WTC11 (cell line): Measurements from ENCODE around the gene DGKZ. TPM values are rescaled to one million over a fixed set of nuclear protein-coding genes. Genes with fewer than 3 reads are reported as not detected.

Source experiments
- ATAC-seq: fragments of 200-7000 bp; cut with Tn5 transposase; 2 replicates; pipeline ENCODE4 v1.10.0; 2021; ENCODE audit warnings: mild to moderate bottlenecking, moderate library complexity
- CTCF ChIA-PET: fragments of 300-600 bp; sonication (Branson Sonifier 250); formaldehyde crosslinking; loops from one replicate; lab custom pipeline; 2021; ENCODE audit warnings: antibody characterized with exemption; lab: Charles Lee
- POLR2A ChIA-PET: fragments of 350-600 bp; sonication (Branson Sonifier 250); formaldehyde crosslinking; loops from one replicate; lab custom pipeline; 2021; ENCODE audit warnings: antibody characterized with exemption; lab: Charles Lee
- DNase-seq: peaks from one replicate; pipeline ENCODE4 v3.0.0; 2021; ENCODE audit warnings: low spot score
- H3K27ac Mint-ChIP-seq: 2 replicates; pipeline ENCODE4 v1.8.0; 2021; ENCODE audit warnings: mixed read lengths
- H3K27me3 Mint-ChIP-seq: 2 replicates; pipeline ENCODE4 v1.8.0; 2021; ENCODE audit warnings: low read depth, mild to moderate bottlenecking, moderate library complexity, mixed read lengths
- H3K36me3 Mint-ChIP-seq: 2 replicates; pipeline ENCODE4 v1.8.0; 2021; ENCODE audit warnings: mixed read lengths
- H3K4me1 Mint-ChIP-seq: 2 replicates; pipeline ENCODE4 v1.8.0; 2022; ENCODE audit warnings: mixed read lengths
- H3K4me3 Mint-ChIP-seq: 2 replicates; pipeline ENCODE4 v1.8.0; 2021; ENCODE audit warnings: mild to moderate bottlenecking, moderate library complexity, mixed read lengths
- H3K9me3 Mint-ChIP-seq: 2 replicates; pipeline ENCODE4 v1.8.0; 2021; ENCODE audit warnings: mixed read lengths
- E2F5 ChIP-seq: sonication (generic); formaldehyde crosslinking; IDR thresholded peaks from 2 replicates; pipeline ENCODE4 v1.8.1; 2022; ENCODE audit warnings: mild to moderate bottlenecking, moderate library complexity, missing genetic modification reagents
- ESRRA ChIP-seq: sonication (generic); formaldehyde crosslinking; IDR thresholded peaks from 2 replicates; pipeline ENCODE4 v1.8.1; 2022; ENCODE audit warnings: mild to moderate bottlenecking, missing genetic modification reagents, borderline replicate concordance
- ETV6 ChIP-seq: sonication (generic); formaldehyde crosslinking; IDR thresholded peaks from 2 replicates; pipeline ENCODE4 v1.8.1; 2022; ENCODE audit warnings: mild to moderate bottlenecking, missing genetic modification reagents
- FOXP1 ChIP-seq: sonication (generic); formaldehyde crosslinking; IDR thresholded peaks from 2 replicates; pipeline ENCODE4 v1.8.0; 2022; ENCODE audit warnings: missing genetic modification reagents, mild to moderate bottlenecking, moderate library complexity, borderline replicate concordance
- IRF2 ChIP-seq: sonication (generic); formaldehyde crosslinking; IDR thresholded peaks from 2 replicates; pipeline ENCODE4 v1.8.0; 2022; ENCODE audit warnings: low read depth, missing genetic modification reagents, borderline replicate concordance
- JAZF1 ChIP-seq: fragments of 250-450 bp; sonication (Bioruptor Pico); IDR thresholded peaks from 2 replicates; pipeline ENCODE4 v1.9.0; 2021; ENCODE audit warnings: moderate library complexity, mild to moderate bottlenecking, inconsistent platforms
- MXD4 ChIP-seq: fragments of 250-450 bp; sonication (Bioruptor Pico); IDR thresholded peaks from 2 replicates; pipeline ENCODE4 v1.8.0; 2021; ENCODE audit warnings: mild to moderate bottlenecking, moderate library complexity, borderline replicate concordance
- NFATC4 ChIP-seq: fragments of 250-450 bp; sonication (Bioruptor Pico); IDR thresholded peaks from 2 replicates; pipeline ENCODE4 v1.9.0; 2021; ENCODE audit warnings: mild to moderate bottlenecking
- STAT6 ChIP-seq: sonication (generic); formaldehyde crosslinking; conservative IDR thresholded peaks from 2 replicates; pipeline ENCODE4 v1.8.1; 2023; ENCODE audit warnings: mild to moderate bottlenecking, low read depth, missing genetic modification reagents, moderate library complexity
- TEAD1 ChIP-seq: sonication (generic); formaldehyde crosslinking; IDR thresholded peaks from 2 replicates; pipeline ENCODE4 v1.8.0; 2022; ENCODE audit warnings: mild to moderate bottlenecking, missing genetic modification reagents
- ZNF219 ChIP-seq: sonication (generic); formaldehyde crosslinking; IDR thresholded peaks from 2 replicates; pipeline ENCODE4 v1.8.0; 2023; ENCODE audit warnings: missing genetic modification reagents, mild to moderate bottlenecking, borderline replicate concordance
- ZNF232 ChIP-seq: sonication (generic); formaldehyde crosslinking; IDR thresholded peaks from 2 replicates; pipeline ENCODE4 v1.8.0; 2022; ENCODE audit warnings: mild to moderate bottlenecking, missing genetic modification reagents
- ZSCAN18 ChIP-seq: fragments of 250-450 bp; sonication (Bioruptor Pico); IDR thresholded peaks from 2 replicates; pipeline ENCODE4 v2.1.2; 2022; ENCODE audit warnings: mild to moderate bottlenecking, moderate library complexity
- total RNA-seq: library from RNA; stranded (reverse); gene quantifications from 3 replicates; pipeline ENCODE4 v1.2.3, GENCODE V29; 2021
- TF ChIP-seq, protein P1 (sequence below): fragments of 250-450 bp; sonication (Bioruptor Pico); IDR thresholded peaks from 2 replicates; pipeline ENCODE4 v1.8.0; 2021; ENCODE audit warnings: mild to moderate bottlenecking
- TF ChIP-seq, protein P2 (sequence below): fragments of 250-450 bp; sonication (Bioruptor Pico); IDR thresholded peaks from 2 replicates; pipeline ENCODE4 v1.9.0; 2021; ENCODE audit warnings: moderate library complexity, mild to moderate bottlenecking, inconsistent platforms, borderline replicate concordance
- TF ChIP-seq, protein P3 (sequence below): sonication (generic); formaldehyde crosslinking; IDR thresholded peaks from 2 replicates; pipeline ENCODE4 v1.8.1; 2023; ENCODE audit warnings: mild to moderate bottlenecking, missing genetic modification reagents
- TF ChIP-seq, protein P4 (sequence below): sonication (generic); formaldehyde crosslinking; IDR thresholded peaks from 2 replicates; pipeline ENCODE4 v1.8.1; 2023; ENCODE audit warnings: mild to moderate bottlenecking, missing genetic modification reagents, moderate library complexity
- TF ChIP-seq, protein P5 (sequence below): fragments of 250-450 bp; sonication (Bioruptor Pico); IDR thresholded peaks from 2 replicates; pipeline ENCODE4 v1.9.0; 2021; ENCODE audit warnings: mild to moderate bottlenecking

DGKZ gene
- total RNA-seq, 1 experiment from 2014 or later, result 139 TPM

DNA sequence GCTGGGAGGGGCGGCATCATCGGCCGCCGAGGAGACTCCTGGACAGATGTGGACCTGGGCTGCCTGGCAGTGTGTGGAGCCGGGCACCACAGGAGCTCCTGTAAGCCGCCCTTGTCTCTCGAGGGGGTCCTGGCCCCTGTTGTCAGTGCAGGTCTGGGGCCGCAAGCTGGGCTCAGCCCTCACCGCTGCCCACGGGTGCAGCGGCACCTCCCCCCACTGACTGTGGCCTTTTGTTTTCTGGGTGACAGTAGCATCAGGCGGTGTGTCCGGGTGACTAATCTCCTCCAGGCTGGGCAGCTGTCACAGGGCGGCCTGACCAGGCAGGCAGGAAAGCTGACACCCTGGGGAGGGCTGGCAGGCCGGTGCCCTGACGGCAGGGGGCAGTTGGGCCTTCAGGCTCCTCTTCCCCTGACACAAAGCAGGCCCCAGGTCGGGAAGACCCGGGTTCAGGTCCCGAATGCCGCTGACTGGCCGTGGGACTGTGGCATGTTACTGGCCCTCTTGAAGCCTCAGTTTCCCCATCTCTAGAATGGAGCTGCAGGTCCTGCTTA is 16.3 kb downstream of the DGKZ start:
- no peak for ATAC-seq
- POLR2A ChIA-PET, result interaction anchor here (0.8 kb wide), 1 partner anchor 120 kb away, joined by 3 read pairs; no protein-coding TSS in a partner anchor
- 0 out of 2 replicates have a peak, but pooled peaks have one; percentile 38 for TF ChIP-seq FOXP1
- no peak for TF ChIP-seq STAT6 (CRISPR knock-in tag)
- TF ChIP-seq, protein P1, sequence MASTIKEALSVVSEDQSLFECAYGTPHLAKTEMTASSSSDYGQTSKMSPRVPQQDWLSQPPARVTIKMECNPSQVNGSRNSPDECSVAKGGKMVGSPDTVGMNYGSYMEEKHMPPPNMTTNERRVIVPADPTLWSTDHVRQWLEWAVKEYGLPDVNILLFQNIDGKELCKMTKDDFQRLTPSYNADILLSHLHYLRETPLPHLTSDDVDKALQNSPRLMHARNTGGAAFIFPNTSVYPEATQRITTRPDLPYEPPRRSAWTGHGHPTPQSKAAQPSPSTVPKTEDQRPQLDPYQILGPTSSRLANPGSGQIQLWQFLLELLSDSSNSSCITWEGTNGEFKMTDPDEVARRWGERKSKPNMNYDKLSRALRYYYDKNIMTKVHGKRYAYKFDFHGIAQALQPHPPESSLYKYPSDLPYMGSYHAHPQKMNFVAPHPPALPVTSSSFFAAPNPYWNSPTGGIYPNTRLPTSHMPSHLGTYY, result no peak
- TF ChIP-seq, all 79 proteins: peak for 1
- CTCF ChIA-PET, result interaction anchor here (0.6 to 11.8 kb wide), 4 partner anchors 11 to 36 kb away, joined by 3 to 231 read pairs (median 4); no protein-coding TSS in a partner anchor
- H3K9me3 Mint-ChIP-seq, result no peaks in the 10 kb centered on the region
- H3K4me3 Mint-ChIP-seq, result no peak overlapping the region
- no peak overlapping the region for H3K27ac Mint-ChIP-seq
- H3K27me3 Mint-ChIP-seq, result no peaks in the 10 kb centered on the region
- H3K4me1 Mint-ChIP-seq, result peaks cover 29% of the 10 kb centered on the region
- peaks cover 4% of the 10 kb centered on the region for H3K36me3 Mint-ChIP-seq
- no peak for DNase-seq

DNA sequence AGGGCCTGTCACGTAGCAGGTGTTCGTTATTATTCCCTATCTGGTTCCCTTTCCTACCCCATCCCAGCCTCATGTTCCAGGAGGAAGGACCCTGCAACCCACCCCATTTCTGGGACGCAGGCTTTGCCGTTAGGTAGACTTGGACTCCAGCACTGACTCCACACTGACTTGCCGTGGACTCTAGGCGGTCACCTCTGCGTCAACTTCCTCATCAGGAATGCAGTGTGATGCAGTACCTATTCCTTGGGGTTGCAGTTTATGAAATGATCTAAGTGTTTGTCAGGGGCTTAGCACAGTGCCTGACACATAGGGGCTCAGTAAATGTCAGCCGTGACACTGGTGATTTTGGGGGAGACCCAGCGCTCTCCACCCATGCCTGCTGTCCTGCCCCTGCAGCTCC is 16.8 kb downstream of the DGKZ start:
- ATAC-seq (no peak), DNase-seq (no peak)
- Mint-ChIP-seq H3K36me3 (peaks cover 6% of the 10 kb centered on the region), H3K27me3 (no peaks in the 10 kb centered on the region), H3K27ac (no peak overlapping the region), H3K4me3 (no peak overlapping the region), H3K4me1 (peaks cover 31% of the 10 kb centered on the region), H3K9me3 (no peaks in the 10 kb centered on the region)
- no peak for TF ChIP-seq ZNF232 (CRISPR knock-in tag)
- TF ChIP-seq ETV6, result no peak
- TF ChIP-seq, protein P1, result no peak
- no peak for TF ChIP-seq ZNF219 (CRISPR knock-in tag)
- TF ChIP-seq ZSCAN18, result no peak
- no peak for TF ChIP-seq TEAD1 (CRISPR knock-in tag)
- TF ChIP-seq E2F5, result no peak
- TF ChIP-seq, protein P2, sequence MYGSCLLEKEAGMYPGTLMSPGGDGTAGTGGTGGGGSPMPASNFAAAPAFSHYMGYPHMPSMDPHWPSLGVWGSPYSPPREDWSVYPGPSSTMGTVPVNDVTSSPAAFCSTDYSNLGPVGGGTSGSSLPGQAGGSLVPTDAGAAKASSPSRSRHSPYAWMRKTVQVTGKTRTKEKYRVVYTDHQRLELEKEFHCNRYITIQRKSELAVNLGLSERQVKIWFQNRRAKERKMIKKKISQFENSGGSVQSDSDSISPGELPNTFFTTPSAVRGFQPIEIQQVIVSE (CRISPR knock-in tag), result no peak
- no peak for TF ChIP-seq ESRRA
- no peak for TF ChIP-seq NFATC4 (CRISPR knock-in tag)
- TF ChIP-seq, protein P3, sequence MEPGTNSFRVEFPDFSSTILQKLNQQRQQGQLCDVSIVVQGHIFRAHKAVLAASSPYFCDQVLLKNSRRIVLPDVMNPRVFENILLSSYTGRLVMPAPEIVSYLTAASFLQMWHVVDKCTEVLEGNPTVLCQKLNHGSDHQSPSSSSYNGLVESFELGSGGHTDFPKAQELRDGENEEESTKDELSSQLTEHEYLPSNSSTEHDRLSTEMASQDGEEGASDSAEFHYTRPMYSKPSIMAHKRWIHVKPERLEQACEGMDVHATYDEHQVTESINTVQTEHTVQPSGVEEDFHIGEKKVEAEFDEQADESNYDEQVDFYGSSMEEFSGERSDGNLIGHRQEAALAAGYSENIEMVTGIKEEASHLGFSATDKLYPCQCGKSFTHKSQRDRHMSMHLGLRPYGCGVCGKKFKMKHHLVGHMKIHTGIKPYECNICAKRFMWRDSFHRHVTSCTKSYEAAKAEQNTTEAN, result no peak
- TF ChIP-seq IRF2 (CRISPR knock-in tag), result no peak
- TF ChIP-seq MXD4 (CRISPR knock-in tag), result no peak
- TF ChIP-seq JAZF1 (CRISPR knock-in tag), result no peak
- TF ChIP-seq, protein P4, sequence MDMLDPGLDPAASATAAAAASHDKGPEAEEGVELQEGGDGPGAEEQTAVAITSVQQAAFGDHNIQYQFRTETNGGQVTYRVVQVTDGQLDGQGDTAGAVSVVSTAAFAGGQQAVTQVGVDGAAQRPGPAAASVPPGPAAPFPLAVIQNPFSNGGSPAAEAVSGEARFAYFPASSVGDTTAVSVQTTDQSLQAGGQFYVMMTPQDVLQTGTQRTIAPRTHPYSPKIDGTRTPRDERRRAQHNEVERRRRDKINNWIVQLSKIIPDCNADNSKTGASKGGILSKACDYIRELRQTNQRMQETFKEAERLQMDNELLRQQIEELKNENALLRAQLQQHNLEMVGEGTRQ, result no peak
- TF ChIP-seq, protein P5, sequence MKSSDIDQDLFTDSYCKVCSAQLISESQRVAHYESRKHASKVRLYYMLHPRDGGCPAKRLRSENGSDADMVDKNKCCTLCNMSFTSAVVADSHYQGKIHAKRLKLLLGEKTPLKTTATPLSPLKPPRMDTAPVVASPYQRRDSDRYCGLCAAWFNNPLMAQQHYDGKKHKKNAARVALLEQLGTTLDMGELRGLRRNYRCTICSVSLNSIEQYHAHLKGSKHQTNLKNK (CRISPR knock-in tag), result no peak
- ChIA-PET CTCF (interaction anchor here (0.6 to 11.8 kb wide), 4 partner anchors 12 to 37 kb away, joined by 3 to 231 read pairs (median 4); no protein-coding TSS in a partner anchor), POLR2A (no interaction called here)
